Mesenteric fat pad (tissue), 1 donor: ENCODE data around the gene THAP4. TPM values are rescaled to one million over a fixed set of nuclear protein-coding genes. Genes with fewer than 3 reads are reported as not detected.

Source experiments
- DNase-seq: peaks from one replicate; pipeline ENCODE4 v3.0.0-alpha.2; 2020; ENCODE audit warnings: low spot score
- long read RNA-seq: library from polyadenylated mRNA; unstranded; transcript quantifications from one replicate; pipeline ENCODE4 v2.0.0, GENCODE V29; 2020
- total RNA-seq: library from RNA; stranded (reverse); fragmentation: NEBNext Ultra II Directional; extraction: Animal tissue kit (Norgen Biotek cat#: 25700); gene quantifications from one replicate; pipeline ENCODE4 v1.2.1, GENCODE V29; 2021
- donor health status: DM: yes; HTN: yes; CAD: no.

Gene THAP4
- 48.7 TPM for total RNA-seq
- long read RNA-seq, transcript THAP4-204 (6 exons, 2,367 nt) = major isoform, 90 of 115 reads
- long read RNA-seq, partial matches to known transcripts = 8 of 115 reads
- long read RNA-seq, other reads (novel, unspliced or antisense) = 16 of 115 reads

DNA sequence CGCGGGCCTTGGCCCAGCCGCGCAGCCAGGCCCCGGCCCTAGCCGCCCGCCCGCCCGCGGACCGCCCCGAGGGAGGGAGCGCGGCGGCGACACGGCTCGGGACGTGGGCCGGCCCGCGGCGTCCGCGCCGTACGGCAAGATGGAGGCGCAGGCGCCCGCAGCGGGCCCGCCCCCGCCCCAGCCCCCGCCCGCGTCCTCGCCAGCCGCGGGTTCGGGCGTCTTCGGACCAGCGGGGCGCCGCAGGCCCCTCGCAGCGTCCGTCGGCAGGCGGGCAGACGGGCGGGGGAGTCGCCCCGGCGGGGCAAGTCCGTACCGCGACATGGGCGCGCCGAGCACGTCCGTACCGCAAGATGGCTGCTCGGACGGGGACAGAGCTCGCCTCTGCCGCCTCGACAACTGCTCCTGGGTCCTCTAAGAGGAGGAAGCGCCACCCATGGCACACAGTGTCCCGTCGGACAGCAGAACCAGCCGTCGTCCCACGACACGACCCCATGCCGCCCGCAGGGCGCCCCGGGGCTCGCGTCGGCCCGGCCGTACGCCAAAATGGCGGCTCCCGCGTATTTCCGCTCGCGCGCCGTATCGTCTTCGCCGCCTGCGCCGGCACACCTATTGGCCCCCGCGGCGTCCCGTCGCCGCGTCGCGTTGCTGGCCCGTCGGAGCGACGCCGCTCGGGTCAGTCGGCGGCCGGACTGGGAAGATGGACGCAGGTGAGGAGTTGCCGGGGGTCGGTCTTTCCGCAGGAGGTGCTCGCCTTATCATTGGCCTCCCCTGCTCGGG is at the start of gene THAP4, which contains the start of gene ATG4B:
Gene THAP4 (minus strand): TSS at position 141 of the 777 bp plus-strand sequence. CDS start 141 bp downstream, outside the sequence.
Gene ATG4B (plus strand): TSS at position 676 of the 777 bp plus-strand sequence. CDS start 22 bp downstream, at position 698.
- peak; percentile 96 for DNase-seq

- no peak for DNase-seq
These were observed 49.3 kb upstream of the THAP4 start for GRCh38 chr2:241686324-241686649.

DNA sequence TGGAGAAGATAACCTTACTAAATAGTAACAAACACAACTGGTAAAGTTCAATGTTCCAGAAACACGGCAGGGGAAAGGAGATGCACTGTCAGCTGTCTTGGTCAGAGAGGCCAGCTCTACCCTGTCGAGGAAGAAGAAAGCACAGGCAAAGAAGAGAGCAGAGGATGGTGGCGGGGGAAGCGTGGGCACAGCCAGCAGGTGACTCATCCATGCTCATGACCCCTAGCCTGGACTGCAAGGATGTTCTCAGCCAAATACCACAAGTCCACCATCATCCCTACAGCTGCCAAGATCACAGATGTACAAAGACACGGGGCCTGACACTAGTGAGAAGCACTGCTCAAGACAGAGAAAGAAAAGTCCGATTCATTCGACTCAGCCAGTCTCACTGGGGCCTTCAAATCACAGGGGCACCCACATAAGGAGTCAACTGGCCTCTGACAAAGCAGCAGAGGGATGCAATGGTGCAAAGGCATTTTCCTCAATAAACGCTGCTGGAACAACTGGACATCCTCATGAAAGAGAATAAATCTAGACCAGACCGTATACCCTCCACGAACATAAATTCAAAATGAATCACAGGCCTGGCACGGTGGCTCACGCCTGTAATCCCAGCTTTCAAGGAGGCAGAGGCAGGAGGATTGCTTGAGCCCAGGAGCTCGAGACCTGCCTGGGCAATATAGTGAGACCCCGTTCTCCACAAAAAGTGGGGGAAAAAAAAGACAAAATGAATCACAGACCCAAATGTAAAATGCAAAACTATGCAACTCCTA is 44.1 kb upstream of the THAP4 start:
- no peak for DNase-seq

DNA sequence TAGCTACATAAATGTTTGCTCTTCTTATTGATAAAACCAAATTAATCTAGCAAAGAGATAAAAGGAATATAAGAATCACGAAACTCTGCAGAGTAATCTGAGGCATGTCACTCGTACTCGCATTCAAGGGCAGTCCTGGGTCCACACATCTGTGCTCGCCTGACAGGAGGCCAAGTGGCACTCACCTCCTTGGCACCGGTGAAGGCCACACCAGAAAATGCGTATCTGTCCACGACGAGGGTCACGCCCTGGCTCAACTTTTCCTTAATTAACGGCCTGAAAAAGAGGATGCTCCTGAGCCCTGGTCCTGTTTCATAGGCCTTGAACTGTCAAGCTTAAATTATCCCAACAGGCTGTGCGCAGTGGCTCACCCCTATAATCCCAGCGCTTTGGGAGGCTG is 43.1 kb upstream of the THAP4 start:
- no peak for DNase-seq

GRCh38 chr2:241678784-241679540 is 42.0 kb upstream of the THAP4 start:
- no peak for DNase-seq

DNA sequence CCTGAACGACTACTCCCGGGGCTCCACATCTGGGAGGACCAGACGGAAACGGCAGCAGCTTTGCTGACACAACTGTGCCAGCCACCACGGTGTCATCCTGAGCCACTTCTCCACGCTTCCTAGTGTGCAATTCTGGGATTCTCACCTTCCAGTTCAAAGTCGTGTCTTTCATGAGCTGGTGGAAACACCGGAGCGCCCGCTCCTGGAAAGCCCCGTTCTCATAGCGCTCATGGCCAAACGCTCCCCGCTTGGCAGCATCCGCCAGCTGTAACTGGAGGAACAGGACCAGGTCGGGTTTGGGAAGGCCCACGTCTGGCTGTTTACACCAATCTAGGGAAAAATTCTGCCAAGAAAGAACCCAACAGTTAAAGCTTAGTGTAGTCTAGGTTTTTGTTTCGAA is 41.3 kb upstream of the THAP4 start:
- DNase-seq = no peak

DNA sequence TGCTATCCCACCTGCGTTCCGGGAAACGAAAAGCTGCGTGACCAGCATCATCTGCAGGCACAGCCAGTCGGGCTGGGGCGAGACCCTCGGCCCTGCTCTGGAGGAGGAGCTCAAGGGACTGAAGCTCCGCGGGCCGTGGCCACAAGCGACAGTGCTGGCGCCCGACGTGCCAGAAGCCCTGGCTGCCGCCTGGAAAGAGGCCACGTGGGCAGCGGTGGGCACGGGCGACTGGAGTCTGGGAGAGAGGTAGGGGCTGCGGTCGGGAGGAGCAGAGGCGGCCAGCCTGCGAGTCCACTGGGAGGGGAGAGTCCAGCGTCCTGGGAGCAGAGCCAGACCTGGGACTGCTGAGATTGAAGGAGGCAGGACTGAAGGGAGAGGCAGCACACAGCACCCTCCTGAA is 40.4 kb upstream of the THAP4 start:
- no peak for DNase-seq

- no peak for DNase-seq
These were observed 39.7 kb upstream of the THAP4 start for GRCh38 chr2:241676665-241677064.

DNA sequence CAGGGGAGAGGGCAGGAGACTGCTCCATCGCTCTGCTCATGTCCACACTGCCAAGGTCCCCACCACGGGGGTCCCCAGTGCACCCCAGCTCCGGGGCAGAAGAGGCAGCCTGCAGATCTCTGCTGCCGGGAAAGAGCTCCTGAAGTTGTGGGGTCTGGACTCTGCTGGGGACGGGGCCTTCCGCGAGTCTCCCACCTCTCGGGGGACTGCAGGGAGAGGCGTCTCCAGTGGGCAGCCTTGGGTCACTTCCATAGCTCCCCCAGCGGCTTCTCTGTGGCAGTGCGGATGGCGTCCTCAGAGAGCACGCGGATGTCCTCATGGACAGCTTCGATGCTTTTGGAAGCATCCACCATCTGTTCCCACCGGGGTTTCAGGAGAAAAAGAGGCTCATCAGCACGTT is 38.9 kb upstream of the THAP4 start:
- DNase-seq = no peak

GRCh38 chr2:241673797-241674725 is 37.1 kb upstream of the THAP4 start:
- DNase-seq = no peak

GRCh38 chr2:241673189-241673663 is 36.3 kb upstream of the THAP4 start:
- DNase-seq = no peak

- DNase-seq = no peak
These were observed 35.6 kb upstream of the THAP4 start for GRCh38 chr2:241672243-241673188.

DNA sequence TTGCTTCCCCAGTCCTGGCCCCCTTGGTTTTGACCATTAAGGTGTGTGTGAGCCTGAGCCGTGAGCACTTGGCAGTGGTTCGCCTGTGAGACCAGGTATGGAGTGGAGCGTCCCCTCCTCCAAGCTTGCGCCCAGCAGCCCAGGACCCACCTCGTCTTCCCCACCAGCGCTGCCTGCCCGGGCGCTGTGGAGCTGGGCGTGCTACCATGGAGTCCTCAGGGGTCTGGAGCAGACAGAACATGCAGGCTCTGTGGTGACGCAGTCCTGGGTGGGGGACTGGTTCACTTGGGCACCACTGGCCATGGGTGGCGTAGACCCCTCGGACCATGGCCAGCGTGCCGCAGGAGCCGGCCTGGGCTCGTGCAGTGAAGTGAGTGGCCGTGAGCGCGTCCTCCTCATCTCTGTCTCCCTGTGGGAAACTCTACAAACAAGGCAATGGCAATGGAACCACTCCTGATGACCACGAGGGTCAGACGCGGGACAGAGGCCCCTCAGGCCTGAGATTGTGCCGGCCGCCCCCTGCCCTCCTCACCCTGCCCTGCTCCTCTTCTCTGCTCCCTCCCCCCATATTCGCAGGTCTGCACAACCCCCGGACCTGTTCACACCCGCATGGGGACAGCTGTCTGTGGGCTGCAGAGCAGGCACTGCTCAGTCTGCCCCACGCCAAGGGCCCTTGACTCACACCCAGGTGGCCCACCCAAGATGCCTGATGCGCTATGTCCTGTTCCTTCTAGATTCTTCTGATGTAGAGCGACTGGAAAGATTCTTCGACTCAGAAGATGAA is 34.7 kb upstream of the THAP4 start:
- DNase-seq = no peak

GRCh38 chr2:241670333-241671110 is 33.6 kb upstream of the THAP4 start:
- no peak for DNase-seq

- no peak for DNase-seq
These were observed 31.9 kb upstream of the THAP4 start for GRCh38 chr2:241668839-241669238.

DNA sequence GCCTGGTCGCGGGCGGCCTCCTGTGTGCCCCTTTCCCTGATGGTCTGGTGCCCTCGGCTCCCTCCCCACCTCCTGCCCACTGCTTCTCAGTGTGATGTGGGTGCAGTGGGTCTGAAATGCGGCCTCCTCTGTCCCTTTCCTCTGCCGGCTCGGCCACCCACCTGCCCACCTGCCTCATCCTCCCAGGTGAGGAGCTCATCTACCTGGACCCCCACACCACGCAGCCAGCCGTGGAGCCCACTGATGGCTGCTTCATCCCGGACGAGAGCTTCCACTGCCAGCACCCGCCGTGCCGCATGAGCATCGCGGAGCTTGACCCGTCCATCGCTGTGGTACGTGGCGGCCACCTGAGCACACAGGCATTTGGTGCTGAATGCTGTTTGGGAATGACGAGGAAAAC is 31.4 kb upstream of the THAP4 start:
- no peak for DNase-seq

GRCh38 chr2:241666627-241667400 is 29.9 kb upstream of the THAP4 start:
- no peak for DNase-seq
